ENCODE results near the gene KNG1.

- TF ChIP-seq POLR2A (IDR thresholded peaks at IDR 0.05; ENCODE audit: low read depth, low read length) (no peak), MAX (IDR thresholded peaks at IDR 0.05; ENCODE audit: insufficient read depth, insufficient read length) (no peak), JUN (IDR thresholded peaks at IDR 0.05; ENCODE audit: borderline replicate concordance, insufficient read depth, insufficient read length, low read depth) (no peak), POLR2AphosphoS5 (IDR thresholded peaks at IDR 0.05; ENCODE audit: insufficient read depth, low read depth, low read length) (no peak), EZH2 (IDR thresholded peaks at IDR 0.05; ENCODE audit: borderline replicate concordance, low read depth, low read length, severe bottlenecking) (no peak), MYC (IDR thresholded peaks at IDR 0.05; ENCODE audit: low read depth, low read length) (no peak)
- TF ChIP-seq, protein P1, sequence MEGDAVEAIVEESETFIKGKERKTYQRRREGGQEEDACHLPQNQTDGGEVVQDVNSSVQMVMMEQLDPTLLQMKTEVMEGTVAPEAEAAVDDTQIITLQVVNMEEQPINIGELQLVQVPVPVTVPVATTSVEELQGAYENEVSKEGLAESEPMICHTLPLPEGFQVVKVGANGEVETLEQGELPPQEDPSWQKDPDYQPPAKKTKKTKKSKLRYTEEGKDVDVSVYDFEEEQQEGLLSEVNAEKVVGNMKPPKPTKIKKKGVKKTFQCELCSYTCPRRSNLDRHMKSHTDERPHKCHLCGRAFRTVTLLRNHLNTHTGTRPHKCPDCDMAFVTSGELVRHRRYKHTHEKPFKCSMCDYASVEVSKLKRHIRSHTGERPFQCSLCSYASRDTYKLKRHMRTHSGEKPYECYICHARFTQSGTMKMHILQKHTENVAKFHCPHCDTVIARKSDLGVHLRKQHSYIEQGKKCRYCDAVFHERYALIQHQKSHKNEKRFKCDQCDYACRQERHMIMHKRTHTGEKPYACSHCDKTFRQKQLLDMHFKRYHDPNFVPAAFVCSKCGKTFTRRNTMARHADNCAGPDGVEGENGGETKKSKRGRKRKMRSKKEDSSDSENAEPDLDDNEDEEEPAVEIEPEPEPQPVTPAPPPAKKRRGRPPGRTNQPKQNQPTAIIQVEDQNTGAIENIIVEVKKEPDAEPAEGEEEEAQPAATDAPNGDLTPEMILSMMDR (IDR thresholded peaks at IDR 0.05; ENCODE audit: extremely low read depth in 1 of 2, insufficient read depth in 1 of 2, low read depth in 1 of 2, low read length in 2 of 2), result no peak
These were observed 42.2 kb downstream of the KNG1 start for GRCh38 chr3:186759231-186759930.

Data from endothelial cell of umbilical vein (primary cell).